HEK293T (cell line): ENCODE results near the gene UEVLD.

Experiments
- ARNT ChIP-seq: fragments of 450-650 bp; IDR thresholded peaks from 2 replicates; pipeline ENCODE4 v1.6.1; 2017; ENCODE audit warnings: mild to moderate bottlenecking
- BHLHE40 ChIP-seq: fragments of 450-650 bp; IDR thresholded peaks from 2 replicates; pipeline ENCODE4 v1.6.1; 2016; ENCODE audit warnings: mild to moderate bottlenecking, moderate library complexity, borderline replicate concordance
- CTBP1 ChIP-seq: fragments of 450-650 bp; IDR thresholded peaks from 2 replicates; pipeline ENCODE4 v1.6.1; 2016; ENCODE audit warnings: borderline replicate concordance
- ELF4 ChIP-seq: fragments of 450-650 bp; IDR thresholded peaks from 2 replicates; pipeline ENCODE4 v1.6.1; 2017; ENCODE audit warnings: antibody characterized with exemption
- FOXA1 ChIP-seq: fragments of 450-650 bp; IDR thresholded peaks from 2 replicates; pipeline ENCODE4 v1.6.1; 2016; ENCODE audit warnings: mild to moderate bottlenecking
- FOXK2 ChIP-seq: fragments of 450-650 bp; IDR thresholded peaks from 2 replicates; pipeline ENCODE4 v1.6.1; 2016; ENCODE audit warnings: mild to moderate bottlenecking
- FOXM1 ChIP-seq: fragments of 450-650 bp; IDR thresholded peaks from 2 replicates; pipeline ENCODE4 v1.6.1; 2017; ENCODE audit warnings: mild to moderate bottlenecking, borderline replicate concordance
- HDGF ChIP-seq: fragments of 450-650 bp; IDR thresholded peaks from 2 replicates; pipeline ENCODE4 v1.6.1; 2017; ENCODE audit warnings: antibody characterized with exemption, borderline replicate concordance
- LEF1 ChIP-seq: fragments of 450-650 bp; IDR thresholded peaks from 2 replicates; pipeline ENCODE4 v1.6.1; 2017; ENCODE audit warnings: mild to moderate bottlenecking, borderline replicate concordance
- NFRKB ChIP-seq: fragments of 450-650 bp; IDR thresholded peaks from 2 replicates; pipeline ENCODE4 v1.6.1; 2016; ENCODE audit warnings: mild to moderate bottlenecking, moderate library complexity
- SP1 ChIP-seq: fragments of 450-650 bp; IDR thresholded peaks from 2 replicates; pipeline ENCODE4 v1.6.1; 2017
- SUZ12 ChIP-seq: fragments of 450-650 bp; IDR thresholded peaks from 2 replicates; pipeline ENCODE4 v1.6.1; 2016; ENCODE audit warnings: mild to moderate bottlenecking
- TARDBP ChIP-seq: fragments of 450-650 bp; IDR thresholded peaks from 2 replicates; pipeline ENCODE4 v1.6.1; 2016
- ZNF384 ChIP-seq: fragments of 450-650 bp; IDR thresholded peaks from 2 replicates; pipeline ENCODE4 v1.6.1; 2016

- TF ChIP-seq SP1 (no peak), CTBP1 (no peak), ZNF384 (no peak), ELF4 (no peak), LEF1 (no peak), ARNT (no peak), NFRKB (no peak), FOXA1 (no peak), FOXK2 (no peak), SUZ12 (no peak), BHLHE40 (no peak), HDGF (no peak), TARDBP (no peak), FOXM1 (no peak)
Measured at GRCh38 chr11:18492888-18493287, 95.6 kb downstream of the UEVLD start.
